ENCODE measurements around the gene ARHGEF1. TPM values are rescaled to one million over a fixed set of nuclear protein-coding genes. Genes with fewer than 3 reads are reported as not detected.

The ARHGEF1 gene
- total RNA-seq, 1 donor from 2014 or later: 69.9 TPM

GRCh38 chr19:41922585-41922984, 39.6 kb downstream of the ARHGEF1 start:
- Mint-ChIP-seq H3K4me3 (no peak overlapping the region), H3K36me3 (ENCODE audit: low read depth) (no peaks in the 10 kb centered on the region), H3K27me3 (ENCODE audit: low read depth) (peaks cover 22% of the 10 kb centered on the region), H3K27ac (ENCODE audit: unreplicated experiment) (no peak overlapping the region), H3K9me3 (no peaks in the 10 kb centered on the region), H3K4me1 (peaks cover 8% of the 10 kb centered on the region)
- TF ChIP-seq CTCF (conservative IDR thresholded peaks at IDR 0.05): no peak
- DNase-seq (ENCODE audit: low read depth, low spot score): no peak

- H3K36me3 Mint-ChIP-seq (ENCODE audit: low read depth): no peaks in the 10 kb centered on the region
- no peak for TF ChIP-seq CTCF (conservative IDR thresholded peaks at IDR 0.05)
- H3K4me1 Mint-ChIP-seq: peaks cover 8% of the 10 kb centered on the region
- H3K27ac Mint-ChIP-seq (ENCODE audit: unreplicated experiment): no peak overlapping the region
- peaks cover 25% of the 10 kb centered on the region for H3K27me3 Mint-ChIP-seq (ENCODE audit: low read depth)
- no peak overlapping the region for H3K4me3 Mint-ChIP-seq
- no peak for DNase-seq (ENCODE audit: low read depth, low spot score)
- H3K9me3 Mint-ChIP-seq: no peaks in the 10 kb centered on the region
Observed at GRCh38 chr19:41923045-41923788, 40.2 kb downstream of the ARHGEF1 start.

DNA sequence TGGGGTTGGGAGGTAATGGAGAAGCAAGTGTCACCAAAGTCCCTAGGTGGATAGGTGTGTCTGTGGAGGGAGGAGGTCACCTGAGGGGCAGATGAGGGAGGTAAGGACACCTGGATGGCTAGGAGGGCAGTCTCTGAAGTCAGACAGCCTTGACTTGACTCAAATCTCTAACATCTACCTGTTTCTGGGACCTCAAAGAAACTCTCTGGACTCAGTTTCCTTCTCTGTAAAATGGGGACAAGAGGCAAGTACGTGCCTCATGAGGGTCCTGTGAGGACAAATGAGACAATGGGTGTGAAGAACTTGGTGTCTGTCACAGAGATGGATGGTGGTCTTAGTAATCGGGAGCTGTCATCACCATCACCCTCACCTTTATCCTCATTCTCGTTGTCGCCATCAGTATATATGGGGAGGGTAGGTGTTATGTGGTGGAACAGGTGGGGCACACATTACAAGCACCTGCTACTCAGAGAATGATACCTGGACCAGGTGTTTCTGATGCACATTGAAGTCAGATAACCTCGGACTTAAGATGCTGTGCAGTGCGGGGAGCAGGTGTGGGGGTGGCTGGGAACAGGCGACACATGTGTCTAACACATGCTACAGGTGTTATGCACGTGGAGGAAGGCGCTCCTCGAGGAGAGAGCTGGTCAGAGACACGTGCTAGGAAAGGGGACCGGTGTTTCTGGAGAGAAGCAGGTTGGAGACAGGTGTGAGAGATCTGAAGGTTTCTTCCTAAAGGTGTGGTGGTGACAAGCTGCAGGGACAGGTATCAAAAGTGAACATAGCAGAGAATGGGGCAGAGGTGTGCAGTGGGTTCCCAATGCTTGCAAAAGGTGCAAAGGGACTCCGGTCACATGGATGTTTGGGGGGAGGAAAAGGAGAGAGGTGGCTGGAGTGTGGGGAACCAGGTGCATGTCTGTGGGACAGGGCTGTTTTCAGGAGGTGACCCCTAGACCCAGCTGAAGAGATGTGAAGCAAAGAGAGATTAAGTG, 41.5 kb downstream of the ARHGEF1 start:
- Mint-ChIP-seq H3K27me3 (ENCODE audit: low read depth) (peaks cover 34% of the 10 kb centered on the region), H3K27ac (ENCODE audit: unreplicated experiment) (no peak overlapping the region), H3K4me3 (no peak overlapping the region), H3K4me1 (peaks cover 15% of the 10 kb centered on the region), H3K9me3 (no peaks in the 10 kb centered on the region), H3K36me3 (ENCODE audit: low read depth) (no peaks in the 10 kb centered on the region)
- no peak for DNase-seq (ENCODE audit: low read depth, low spot score)
- no peak for TF ChIP-seq CTCF (conservative IDR thresholded peaks at IDR 0.05)

DNA sequence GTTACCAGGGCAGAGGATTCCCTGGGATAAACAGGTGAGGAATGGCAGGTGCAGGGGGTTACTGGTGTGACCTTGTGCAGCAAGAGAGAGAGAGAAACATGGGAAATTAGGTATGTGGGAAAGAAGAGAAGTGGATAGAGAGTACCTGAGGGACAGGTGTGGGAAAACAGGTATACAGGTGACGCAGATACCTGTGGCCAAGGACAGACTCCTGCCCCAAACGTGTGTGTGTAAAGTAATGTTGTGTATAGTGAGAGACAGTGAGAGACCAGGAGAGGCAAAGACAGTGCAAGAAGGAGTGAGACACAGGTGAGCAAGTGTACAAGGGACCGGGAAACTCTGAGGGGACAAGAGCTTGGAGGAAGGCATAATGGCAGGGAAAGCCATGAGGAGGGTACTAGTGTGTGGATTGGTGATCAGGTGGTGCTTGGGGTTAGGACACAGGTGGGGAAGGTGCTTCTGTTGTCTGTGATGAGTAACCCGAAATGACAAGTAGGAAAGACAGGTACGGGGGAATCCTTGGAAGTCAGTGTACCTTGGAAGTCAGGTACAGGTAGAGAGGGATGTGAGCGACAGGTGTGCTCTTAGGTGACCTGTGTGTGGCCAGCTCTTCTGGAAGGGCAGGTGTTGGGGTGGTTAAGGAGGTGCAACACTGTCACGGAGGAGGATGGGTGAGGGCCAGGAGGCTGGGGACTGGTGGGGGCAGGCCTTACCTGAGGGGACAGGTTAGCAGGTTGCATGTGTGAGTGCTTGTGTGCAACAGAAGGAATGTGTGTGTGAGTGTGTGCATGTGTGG, 42.4 kb downstream of the ARHGEF1 start:
- Mint-ChIP-seq H3K9me3 (no peaks in the 10 kb centered on the region), H3K27ac (ENCODE audit: unreplicated experiment) (no peak overlapping the region), H3K36me3 (ENCODE audit: low read depth) (no peaks in the 10 kb centered on the region), H3K4me1 (peaks cover 15% of the 10 kb centered on the region), H3K4me3 (no peak overlapping the region), H3K27me3 (ENCODE audit: low read depth) (peaks cover 44% of the 10 kb centered on the region)
- no peak for TF ChIP-seq CTCF (conservative IDR thresholded peaks at IDR 0.05)
- DNase-seq (ENCODE audit: low read depth, low spot score): no peak
